ENCODE data around the gene SEPTIN7. TPM values are rescaled to one million over a fixed set of nuclear protein-coding genes. Genes with fewer than 3 reads are reported as not detected.

The SEPTIN7 gene
- total RNA-seq, 3 donors from 2014 or later = 174 to 192 (median 180) TPM

- Mint-ChIP-seq H3K4me3 (no peak overlapping the region), H3K27me3 (ENCODE audit: low read depth) (no peaks in the 10 kb centered on the region), H3K36me3 (ENCODE audit: insufficient read depth) (no peaks in the 10 kb centered on the region), H3K4me1 (ENCODE audit: low read depth) (no peaks in the 10 kb centered on the region), H3K9me3 (no peaks in the 10 kb centered on the region)
- ATAC-seq (no peak), DNase-seq (no peak)
Observed at GRCh38 chr7:35776686-35777085, 24.2 kb upstream of the SEPTIN7 start.

GRCh38 chr7:35777121-35777520 is 23.7 kb upstream of the SEPTIN7 start:
- ATAC-seq = no peak
- Mint-ChIP-seq H3K27me3 (ENCODE audit: low read depth) (no peaks in the 10 kb centered on the region), H3K9me3 (no peaks in the 10 kb centered on the region), H3K4me1 (ENCODE audit: low read depth) (no peaks in the 10 kb centered on the region), H3K36me3 (ENCODE audit: insufficient read depth) (no peaks in the 10 kb centered on the region), H3K4me3 (no peak overlapping the region)
- DNase-seq = no peak

GRCh38 chr7:35780070-35780469 is 20.8 kb upstream of the SEPTIN7 start:
- Mint-ChIP-seq H3K36me3 (ENCODE audit: insufficient read depth) (no peaks in the 10 kb centered on the region), H3K4me1 (ENCODE audit: low read depth) (no peaks in the 10 kb centered on the region), H3K9me3 (no peaks in the 10 kb centered on the region), H3K27me3 (ENCODE audit: low read depth) (no peaks in the 10 kb centered on the region), H3K4me3 (no peak overlapping the region)
- DNase-seq (no peak), ATAC-seq (no peak)

GRCh38 chr7:35781200-35781701 is 19.6 kb upstream of the SEPTIN7 start:
- Mint-ChIP-seq H3K27me3 (ENCODE audit: low read depth) (no peaks in the 10 kb centered on the region), H3K36me3 (ENCODE audit: insufficient read depth) (no peaks in the 10 kb centered on the region), H3K9me3 (no peaks in the 10 kb centered on the region), H3K4me3 (no peak overlapping the region), H3K4me1 (ENCODE audit: low read depth) (no peaks in the 10 kb centered on the region)
- DNase-seq = no peak
- ATAC-seq = no peak

DNA sequence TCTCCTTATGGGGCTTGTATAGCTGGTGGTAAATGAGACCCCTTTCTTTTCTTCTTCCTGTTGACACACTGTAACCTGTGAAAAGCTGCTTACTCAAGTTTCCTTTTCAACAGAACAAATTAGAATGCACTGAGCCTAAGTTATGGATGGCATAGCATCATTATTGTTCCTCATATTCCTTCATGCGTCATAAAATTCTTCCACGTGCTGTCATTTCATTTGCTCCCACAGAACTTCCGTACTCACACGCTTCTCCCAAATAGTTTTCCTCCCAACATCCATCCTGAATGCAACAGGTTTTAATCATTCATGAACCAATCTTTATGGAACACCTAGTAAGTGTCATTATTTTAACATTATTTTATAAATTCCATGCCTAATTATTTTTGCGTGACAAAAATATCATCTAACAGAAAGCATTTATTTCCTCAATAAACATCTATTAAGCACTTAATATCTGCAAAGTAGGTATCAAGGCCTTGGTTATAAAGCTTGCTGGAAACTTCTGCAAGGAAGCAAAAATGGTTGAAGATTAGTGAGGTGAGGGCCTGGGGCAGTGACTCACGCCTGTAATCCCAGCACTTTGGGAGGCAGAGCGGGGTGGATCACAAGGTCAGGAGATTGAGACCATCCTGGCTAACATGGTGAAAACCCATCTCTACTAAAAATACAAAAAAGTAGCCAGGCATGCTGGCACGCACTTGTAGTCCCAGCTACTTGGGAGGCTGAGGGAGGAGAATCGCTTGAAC is 18.9 kb upstream of the SEPTIN7 start:
- Mint-ChIP-seq H3K4me1 (ENCODE audit: low read depth) (no peaks in the 10 kb centered on the region), H3K36me3 (ENCODE audit: insufficient read depth) (no peaks in the 10 kb centered on the region), H3K27me3 (ENCODE audit: low read depth) (no peaks in the 10 kb centered on the region), H3K9me3 (no peaks in the 10 kb centered on the region), H3K4me3 (no peak overlapping the region)
- DNase-seq (no peak), ATAC-seq (no peak)

- H3K27me3 Mint-ChIP-seq (ENCODE audit: low read depth) = no peaks in the 10 kb centered on the region
- ATAC-seq = no peak
- no peaks in the 10 kb centered on the region for H3K36me3 Mint-ChIP-seq (ENCODE audit: insufficient read depth)
- peaks cover 3% of the 10 kb centered on the region for H3K9me3 Mint-ChIP-seq
- no peaks in the 10 kb centered on the region for H3K4me1 Mint-ChIP-seq (ENCODE audit: low read depth)
- H3K4me3 Mint-ChIP-seq = no peak overlapping the region
- DNase-seq = no peak
Observed at GRCh38 chr7:35784332-35784731, 16.5 kb upstream of the SEPTIN7 start.

DNA sequence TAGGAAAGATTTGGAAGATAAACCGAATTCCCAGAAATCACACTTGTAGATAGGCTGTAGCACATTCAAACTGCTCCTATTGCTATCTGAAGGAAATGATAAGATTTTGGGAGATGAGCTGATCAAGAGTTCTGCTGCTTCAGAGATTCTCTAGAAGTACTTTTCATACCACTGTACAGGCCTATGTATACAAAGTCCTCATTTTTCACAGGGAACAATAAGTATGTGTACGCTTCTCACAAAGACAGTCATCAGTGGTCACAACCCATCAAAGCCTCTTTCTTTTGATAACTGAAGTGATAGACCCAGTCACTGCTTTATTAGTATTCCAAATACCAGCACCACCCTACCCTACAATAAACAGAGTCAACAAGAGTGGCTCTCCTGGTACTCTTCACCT is 15.6 kb upstream of the SEPTIN7 start:
- Mint-ChIP-seq H3K4me1 (ENCODE audit: low read depth) (no peaks in the 10 kb centered on the region), H3K27me3 (ENCODE audit: low read depth) (no peaks in the 10 kb centered on the region), H3K36me3 (ENCODE audit: insufficient read depth) (no peaks in the 10 kb centered on the region), H3K9me3 (peaks cover 7% of the 10 kb centered on the region), H3K4me3 (no peak overlapping the region)
- ATAC-seq = no peak
- DNase-seq = no peak

DNA sequence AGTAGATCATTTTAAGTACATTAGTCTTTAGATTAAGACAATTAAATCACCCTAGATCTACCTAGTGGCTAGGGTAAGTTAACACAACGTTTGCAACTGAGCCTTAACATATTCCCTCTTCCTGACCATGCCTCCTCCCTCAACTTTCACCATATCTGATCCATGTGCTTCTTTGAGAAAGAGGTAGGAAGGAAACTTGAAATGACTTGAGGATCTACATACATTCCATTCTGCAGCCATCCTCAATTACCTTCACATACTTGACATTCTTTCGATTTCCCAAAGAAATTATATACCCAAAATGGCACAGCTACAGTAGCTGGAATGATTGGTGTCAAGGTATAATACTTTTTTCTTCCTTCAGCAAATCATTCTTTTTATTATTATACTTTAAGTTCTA is 12.9 kb upstream of the SEPTIN7 start:
- no peaks in the 10 kb centered on the region for H3K36me3 Mint-ChIP-seq (ENCODE audit: insufficient read depth)
- H3K27me3 Mint-ChIP-seq (ENCODE audit: low read depth) = no peaks in the 10 kb centered on the region
- peaks cover 7% of the 10 kb centered on the region for H3K9me3 Mint-ChIP-seq
- H3K4me1 Mint-ChIP-seq (ENCODE audit: low read depth) = no peaks in the 10 kb centered on the region
- DNase-seq (no peak), ATAC-seq (no peak)
- H3K4me3 Mint-ChIP-seq = no peak overlapping the region

- DNase-seq (no peak), ATAC-seq (no peak)
- Mint-ChIP-seq H3K4me3 (no peak overlapping the region), H3K36me3 (ENCODE audit: insufficient read depth) (peaks cover 2% of the 10 kb centered on the region), H3K9me3 (peaks cover 7% of the 10 kb centered on the region), H3K27me3 (ENCODE audit: low read depth) (peaks cover 3% of the 10 kb centered on the region), H3K4me1 (ENCODE audit: low read depth) (no peaks in the 10 kb centered on the region)
Observed at GRCh38 chr7:35792472-35792871, 8.4 kb upstream of the SEPTIN7 start.

GRCh38 chr7:35792873-35793489 is 7.9 kb upstream of the SEPTIN7 start:
- DNase-seq = no peak
- H3K36me3 Mint-ChIP-seq (ENCODE audit: insufficient read depth) = peaks cover 2% of the 10 kb centered on the region
- no peak overlapping the region for H3K4me3 Mint-ChIP-seq
- ATAC-seq = no peak
- peaks cover 7% of the 10 kb centered on the region for H3K9me3 Mint-ChIP-seq
- peaks cover 3% of the 10 kb centered on the region for H3K27me3 Mint-ChIP-seq (ENCODE audit: low read depth)
- no peaks in the 10 kb centered on the region for H3K4me1 Mint-ChIP-seq (ENCODE audit: low read depth)

DNA sequence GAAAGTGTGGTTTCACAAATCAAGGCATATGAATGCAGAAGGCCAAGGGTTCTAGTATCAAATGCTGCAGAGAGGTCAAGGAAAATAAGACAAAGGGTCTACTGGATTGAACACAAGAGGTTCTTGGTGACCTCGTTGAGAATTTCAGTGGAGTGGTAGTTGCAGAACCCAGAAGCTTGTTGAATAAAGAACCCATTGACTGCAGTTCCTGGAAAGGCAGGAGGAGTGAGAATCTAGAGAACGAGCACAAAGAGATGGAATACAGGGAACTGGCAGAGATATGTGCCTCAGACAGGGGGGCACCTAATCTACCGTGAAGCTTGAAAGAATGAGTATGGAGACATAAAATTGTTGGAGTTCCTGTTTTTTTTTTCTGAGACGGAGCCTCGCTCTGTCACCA is 3.5 kb upstream of the SEPTIN7 start:
- ATAC-seq (no peak), DNase-seq (no peak)
- Mint-ChIP-seq H3K9me3 (no peaks in the 10 kb centered on the region), H3K36me3 (ENCODE audit: insufficient read depth) (peaks cover 2% of the 10 kb centered on the region), H3K4me3 (no peak overlapping the region), H3K27me3 (ENCODE audit: low read depth) (peaks cover 3% of the 10 kb centered on the region), H3K4me1 (ENCODE audit: low read depth) (peaks cover 9% of the 10 kb centered on the region)

GRCh38 chr7:35799846-35800717 is 775 bp upstream of the SEPTIN7 start:
- peak; percentile 44 to 54 for ATAC-seq
- H3K4me1 Mint-ChIP-seq (ENCODE audit: low read depth) = peaks cover 35% of the 10 kb centered on the region
- no peaks in the 10 kb centered on the region for H3K9me3 Mint-ChIP-seq
- DNase-seq = peak; percentile 78
- H3K4me3 Mint-ChIP-seq = peak overlapping the region; percentile 98
- H3K36me3 Mint-ChIP-seq (ENCODE audit: insufficient read depth) = peaks cover 5% of the 10 kb centered on the region
- no peaks in the 10 kb centered on the region for H3K27me3 Mint-ChIP-seq (ENCODE audit: low read depth)

GRCh38 chr7:35801392-35802101 is 690 bp downstream of the SEPTIN7 start:
- peak; percentile 66 for DNase-seq
- Mint-ChIP-seq H3K36me3 (ENCODE audit: insufficient read depth) (peaks cover 3% of the 10 kb centered on the region), H3K27me3 (ENCODE audit: low read depth) (no peaks in the 10 kb centered on the region), H3K9me3 (no peaks in the 10 kb centered on the region), H3K4me1 (ENCODE audit: low read depth) (peaks cover 48% of the 10 kb centered on the region), H3K4me3 (peak overlapping the region; percentile 98)
- ATAC-seq = peak; percentile 49 to 55

- H3K4me3 Mint-ChIP-seq = peak overlapping the region; percentile 98
- peaks cover 3% of the 10 kb centered on the region for H3K36me3 Mint-ChIP-seq (ENCODE audit: insufficient read depth)
- no peak for ATAC-seq
- no peak for DNase-seq
- no peaks in the 10 kb centered on the region for H3K27me3 Mint-ChIP-seq (ENCODE audit: low read depth)
- H3K4me1 Mint-ChIP-seq (ENCODE audit: low read depth) = peaks cover 52% of the 10 kb centered on the region
- no peaks in the 10 kb centered on the region for H3K9me3 Mint-ChIP-seq
Observed at GRCh38 chr7:35802102-35802466, 1.2 kb downstream of the SEPTIN7 start.
